HG03575 (cell line): ENCODE results near the gene EFCAB6.

Experiments
- ATAC-seq: cut with Tn5 transposase; IDR thresholded peaks from one replicate; pipeline ENCODE4 v1.9.1; 2021; ENCODE audit not compliant: unreplicated experiment, insufficient number of reproducible peaks, low FRiP score; ENCODE audit errors: extremely low read depth

EFCAB6 gene

DNA sequence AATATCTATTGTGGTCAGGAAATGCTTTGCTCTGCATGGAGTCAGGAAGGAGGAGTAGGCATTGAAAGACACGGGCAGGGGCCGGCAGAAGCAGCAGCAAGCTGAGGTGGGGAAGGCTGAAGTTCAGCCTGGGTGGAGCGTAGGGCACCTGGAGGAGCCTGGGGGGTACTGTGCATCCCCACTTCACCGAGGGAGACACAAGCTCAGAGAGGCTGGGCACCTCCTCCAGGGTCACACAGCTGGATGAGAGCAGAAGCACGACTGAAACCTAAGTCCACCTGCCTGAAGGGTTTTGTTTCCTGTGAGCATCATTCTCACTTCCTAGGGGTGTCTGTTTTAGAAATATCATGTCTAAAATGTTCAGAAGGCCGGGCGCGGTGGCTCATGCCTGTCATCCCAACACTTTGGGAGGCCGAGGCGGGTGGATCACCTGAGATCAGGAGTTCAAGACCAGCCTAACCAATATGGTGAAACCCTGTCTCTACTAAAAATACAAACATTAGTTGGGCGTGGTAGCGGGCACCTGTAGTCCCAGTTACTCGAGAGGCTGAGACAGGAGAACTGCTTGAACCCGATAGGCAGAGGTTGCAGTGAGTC, 262.0 kb downstream of the EFCAB6 start:
- ATAC-seq: no peak

DNA sequence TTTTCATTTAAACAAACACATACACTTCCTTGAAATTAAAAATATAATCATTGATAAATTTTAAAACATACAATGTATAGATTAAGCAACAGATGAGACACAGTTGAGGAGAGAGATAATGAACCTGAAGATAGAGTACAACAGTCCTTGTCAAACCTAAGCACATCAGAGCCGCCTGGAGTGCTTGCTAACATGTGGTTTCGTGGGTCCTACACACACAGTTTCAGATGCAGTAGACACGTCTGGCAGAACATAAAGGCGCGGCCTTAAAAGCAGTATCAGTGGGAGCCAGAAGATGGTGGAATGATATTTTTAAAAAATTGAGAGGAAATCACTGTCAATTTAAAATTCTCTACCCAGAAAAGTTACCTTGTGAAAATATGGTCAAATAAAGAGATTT, 265.9 kb downstream of the EFCAB6 start:
- no peak for ATAC-seq

DNA sequence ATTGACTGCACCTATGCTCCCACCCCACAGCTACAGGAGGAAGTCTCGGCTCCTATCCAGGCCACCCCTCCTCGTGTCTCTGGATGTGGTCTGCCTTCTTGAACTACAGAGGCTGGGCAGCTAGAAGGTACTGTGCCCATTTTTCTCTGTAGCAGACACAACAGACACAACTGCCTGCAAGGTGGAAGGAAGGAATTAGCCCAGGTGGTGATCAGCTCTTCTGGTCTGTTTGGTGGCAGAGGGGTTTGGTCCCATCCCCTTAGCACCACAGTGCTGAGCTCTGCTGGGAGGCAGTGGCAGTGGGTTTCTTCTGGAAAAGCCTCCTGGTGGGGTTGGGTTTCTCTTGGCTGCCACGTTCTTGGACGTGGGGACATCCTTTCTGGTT, 267.8 kb downstream of the EFCAB6 start:
- ATAC-seq: no peak

DNA sequence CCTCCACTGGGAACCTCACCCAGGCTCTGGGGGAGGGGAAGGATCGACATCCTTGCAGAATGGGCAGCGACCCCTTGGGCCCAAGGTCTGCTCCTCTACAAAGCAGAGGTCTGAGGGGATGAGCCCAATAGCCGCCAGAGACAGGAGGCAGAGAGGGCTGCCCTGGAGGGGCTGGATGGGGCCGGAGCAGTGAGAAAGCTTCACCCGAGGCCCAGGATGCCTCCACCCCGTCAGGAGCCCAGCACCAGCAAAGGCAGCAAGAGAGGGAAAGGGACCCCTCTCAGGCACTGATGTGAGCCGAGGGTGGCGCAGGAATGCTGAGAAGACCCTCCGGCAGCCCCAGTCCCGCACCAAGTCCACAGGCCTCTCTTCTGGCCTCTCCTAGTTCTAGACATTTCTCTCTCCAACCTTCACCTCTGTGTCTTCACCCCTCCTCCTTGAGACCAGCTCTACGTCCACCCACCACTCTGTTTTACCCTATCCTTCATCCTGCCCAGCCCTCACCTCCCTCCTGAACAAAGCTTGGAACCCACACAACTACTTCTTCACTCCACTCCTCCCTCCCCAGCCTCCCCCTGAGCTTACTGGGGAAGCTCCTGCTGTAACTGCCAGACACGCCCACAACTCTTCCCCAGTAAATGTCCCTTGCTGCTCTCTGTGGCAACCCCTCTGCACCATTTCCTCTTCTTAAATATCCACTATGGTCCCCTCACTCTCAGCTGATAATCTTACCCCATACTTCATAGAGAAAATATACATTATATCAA, 268.4 kb downstream of the EFCAB6 start:
- no peak for ATAC-seq

DNA sequence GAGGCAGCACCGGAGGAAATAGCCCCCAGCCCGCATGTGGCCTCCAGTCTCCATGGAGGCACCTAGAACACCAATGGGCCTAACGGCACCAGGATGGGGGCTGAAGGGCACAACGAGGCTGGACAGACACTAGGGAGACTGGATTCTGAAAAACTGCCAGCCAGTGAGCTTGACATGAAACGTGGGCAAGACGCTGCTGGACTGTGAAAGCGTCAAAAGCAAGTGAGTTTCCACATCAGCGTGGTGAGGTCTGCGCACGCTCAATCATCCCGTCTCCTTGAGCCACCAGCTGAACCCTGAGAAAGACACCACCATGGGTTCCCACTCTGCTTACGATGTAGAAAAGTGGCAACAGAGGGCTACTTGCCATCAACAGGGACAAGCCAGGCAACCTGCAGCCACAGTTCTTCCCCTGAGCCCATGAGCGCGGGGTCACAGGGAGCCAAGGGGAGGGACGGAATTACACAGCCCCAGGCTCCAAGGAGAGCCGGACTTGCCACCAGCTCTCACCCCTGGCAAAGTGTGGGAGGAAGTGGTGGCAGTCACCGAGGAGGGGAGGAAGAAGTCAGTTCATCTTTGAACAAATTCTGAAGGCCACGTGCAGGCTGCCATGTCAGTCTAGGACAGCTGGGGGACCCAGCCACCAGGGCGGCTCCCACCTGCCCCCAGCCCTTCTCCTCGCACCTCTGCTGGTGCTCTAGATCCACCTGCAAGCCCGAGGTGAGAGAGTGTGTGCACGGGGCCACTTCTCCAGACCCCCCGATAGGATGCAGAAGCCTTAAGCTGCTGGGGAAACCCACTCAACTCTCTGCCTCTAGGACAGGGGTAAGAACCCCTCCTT, 269.2 kb downstream of the EFCAB6 start:
- no peak for ATAC-seq

DNA sequence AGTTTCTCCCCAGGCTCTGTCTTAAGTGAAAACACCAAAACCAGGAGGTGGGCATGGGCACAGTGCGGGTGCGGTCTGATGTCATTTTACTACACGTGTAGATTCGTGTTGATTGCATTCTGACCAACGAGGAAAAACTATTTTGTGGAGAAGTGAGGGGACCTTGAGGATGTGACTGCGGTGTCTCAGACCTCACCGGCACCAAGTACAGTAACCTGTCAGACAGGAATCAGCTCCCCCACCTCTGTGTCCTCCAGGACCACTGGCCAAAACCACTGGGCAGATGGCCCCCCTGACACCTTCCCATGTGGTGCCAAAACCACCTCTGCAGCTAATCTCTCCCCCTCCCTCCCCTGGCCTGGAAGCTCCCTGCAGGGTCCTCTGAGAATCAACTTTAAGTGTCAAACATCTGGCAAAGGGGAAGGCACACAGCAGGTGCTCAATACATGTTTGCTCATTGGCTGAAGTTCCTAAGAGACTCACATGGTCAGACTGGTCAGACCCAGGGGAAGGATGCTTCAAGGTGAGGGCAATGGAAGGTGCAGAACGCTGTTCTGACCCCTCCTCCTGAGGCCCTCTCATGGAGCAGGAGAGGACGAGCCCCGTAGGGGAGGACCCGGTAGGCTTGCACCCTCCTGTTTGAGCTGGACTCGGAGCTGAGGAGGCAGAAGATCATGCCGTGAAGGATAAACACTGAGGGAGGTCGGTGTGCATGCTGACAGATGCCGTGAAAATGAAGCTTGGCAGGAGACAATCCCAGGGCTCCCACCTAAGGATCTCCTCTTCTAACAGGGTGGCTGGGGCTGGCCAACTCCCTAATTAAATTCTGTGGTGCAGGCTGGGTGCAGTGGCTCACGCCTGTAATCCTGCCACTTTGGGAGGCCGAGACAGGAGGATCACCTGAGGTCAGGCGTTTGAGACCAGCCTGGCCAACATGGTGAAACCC, 270.4 kb downstream of the EFCAB6 start:
- no peak for ATAC-seq

DNA sequence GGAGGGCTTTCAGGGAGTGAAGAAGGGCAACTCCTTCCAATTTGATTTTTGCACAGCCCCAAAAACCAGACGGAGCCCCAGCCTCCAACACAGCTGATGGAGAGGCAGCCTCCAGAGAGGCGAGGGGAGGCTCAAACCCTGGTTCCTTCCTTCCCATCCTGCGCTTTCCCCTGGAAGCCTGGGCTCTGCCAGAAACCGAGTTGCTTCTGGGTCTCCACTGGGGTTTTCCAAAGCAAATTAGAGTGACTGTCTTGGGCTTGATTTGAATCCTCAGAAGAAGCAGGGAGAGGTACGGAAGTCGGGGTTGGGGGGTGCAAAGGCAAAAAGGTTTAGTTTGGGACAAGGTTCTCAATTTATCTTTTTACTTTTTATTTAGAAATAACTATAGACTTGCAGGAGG, 271.1 kb downstream of the EFCAB6 start:
- no peak for ATAC-seq

DNA sequence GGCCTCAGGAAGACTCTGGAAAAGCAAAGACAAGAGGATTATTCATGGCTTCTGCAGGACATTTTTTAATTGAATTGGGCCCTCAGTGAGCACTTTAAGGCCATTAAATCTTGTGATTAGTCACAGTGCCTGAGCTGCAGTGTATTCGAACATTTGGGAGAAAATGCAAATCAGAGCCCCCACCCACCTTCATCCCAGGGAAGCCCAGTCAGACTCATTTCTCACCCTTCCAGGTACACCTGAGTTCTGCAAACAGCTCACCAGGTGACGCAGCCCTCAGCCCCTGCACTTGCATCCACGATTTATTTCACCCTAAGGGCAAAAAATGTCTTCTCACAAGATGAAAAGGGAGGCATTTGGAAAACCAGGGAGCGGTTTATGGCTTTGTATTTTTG, 271.6 kb downstream of the EFCAB6 start:
- no peak for ATAC-seq

DNA sequence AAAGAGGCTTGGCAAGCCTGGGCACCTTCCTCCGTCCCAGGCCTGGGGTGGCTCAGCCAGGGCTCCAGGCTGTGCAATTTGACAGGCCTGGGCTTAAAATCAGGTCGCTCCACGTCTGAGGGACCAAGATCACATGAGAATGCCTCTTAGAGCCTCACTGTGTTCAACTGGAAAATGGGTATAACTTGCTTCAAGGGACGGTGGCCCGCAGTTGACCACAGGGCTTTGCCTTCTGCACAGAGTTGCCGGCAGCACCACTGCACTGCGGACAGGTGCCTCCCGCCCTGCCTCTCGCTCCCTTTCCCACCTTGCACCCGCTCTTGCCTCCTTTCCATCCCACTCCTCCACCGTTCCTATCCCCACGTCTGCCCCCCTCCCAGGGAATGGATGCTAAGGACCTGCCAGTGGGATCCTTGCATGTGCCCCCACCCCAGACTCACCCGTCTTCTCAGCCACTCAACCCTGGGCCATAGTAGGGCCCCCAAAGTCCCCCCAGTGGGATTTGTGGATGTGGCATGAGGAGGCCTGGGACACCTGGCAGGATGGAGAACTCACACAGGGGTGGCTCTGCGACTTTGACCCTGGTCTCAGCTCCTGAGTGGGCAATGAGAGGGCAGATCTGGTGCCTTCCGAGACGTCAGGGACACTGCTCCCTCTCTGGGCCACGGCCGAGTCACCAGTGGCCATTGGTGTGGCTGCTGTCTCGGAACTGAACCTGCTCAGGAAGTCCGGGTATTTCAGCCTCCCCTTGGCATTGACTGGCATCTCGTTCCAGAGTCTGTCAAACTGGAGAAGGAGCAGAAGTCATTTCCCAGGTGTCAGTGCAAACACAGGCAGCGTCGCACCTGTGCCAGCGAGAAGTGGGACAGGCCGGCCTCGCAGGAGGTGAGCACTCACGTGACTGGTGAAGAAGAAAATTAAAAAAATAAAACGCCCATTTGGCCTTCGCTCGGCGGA, 272.3 kb downstream of the EFCAB6 start:
- no peak for ATAC-seq

DNA sequence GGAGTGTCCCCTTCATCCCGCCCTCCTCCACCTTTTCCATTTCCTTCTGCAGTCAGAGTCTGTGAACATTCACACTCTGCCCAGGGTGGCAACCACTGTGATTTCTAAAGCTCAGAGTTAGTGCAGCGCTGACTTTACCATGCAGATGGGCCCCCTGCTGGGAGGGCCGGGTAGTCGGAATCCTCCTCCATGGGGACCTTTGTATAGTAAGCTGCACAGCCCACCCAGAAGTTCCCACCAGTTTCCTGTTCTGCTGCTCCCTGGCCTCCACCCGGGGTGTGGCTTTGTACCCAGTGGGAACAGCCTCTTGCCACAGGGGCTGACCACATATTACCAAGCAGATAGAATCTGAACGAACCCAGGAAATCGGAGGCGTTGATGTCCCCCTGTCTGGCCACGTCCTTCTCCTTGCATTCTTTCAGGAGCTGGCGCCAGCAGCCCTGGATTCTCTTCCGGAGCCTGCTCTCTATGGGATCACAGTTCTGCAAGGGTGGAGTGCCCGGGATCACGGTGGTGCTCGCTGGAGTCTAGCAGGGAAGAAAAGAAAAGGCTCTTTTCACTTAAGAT, 275.0 kb downstream of the EFCAB6 start:
- no peak for ATAC-seq

DNA sequence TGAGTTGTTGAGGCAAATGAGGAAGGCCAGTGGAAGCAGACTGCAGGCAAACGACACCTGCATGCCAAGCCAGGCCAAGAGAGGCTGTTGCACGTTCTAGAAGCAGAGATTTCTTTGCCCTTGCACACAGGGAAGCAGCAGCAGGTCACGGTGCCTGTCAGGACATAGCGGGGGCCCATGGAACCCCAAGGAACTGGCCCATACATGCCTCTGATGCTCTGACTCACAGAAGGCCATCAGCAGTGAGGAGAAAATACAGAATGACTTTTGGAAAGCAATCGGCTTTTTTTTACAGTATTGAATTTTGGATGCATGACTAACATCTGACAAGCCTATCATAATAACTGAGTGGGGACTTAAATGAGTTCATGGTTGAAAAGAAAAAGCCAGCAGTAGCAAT, 276.4 kb downstream of the EFCAB6 start:
- no peak for ATAC-seq

DNA sequence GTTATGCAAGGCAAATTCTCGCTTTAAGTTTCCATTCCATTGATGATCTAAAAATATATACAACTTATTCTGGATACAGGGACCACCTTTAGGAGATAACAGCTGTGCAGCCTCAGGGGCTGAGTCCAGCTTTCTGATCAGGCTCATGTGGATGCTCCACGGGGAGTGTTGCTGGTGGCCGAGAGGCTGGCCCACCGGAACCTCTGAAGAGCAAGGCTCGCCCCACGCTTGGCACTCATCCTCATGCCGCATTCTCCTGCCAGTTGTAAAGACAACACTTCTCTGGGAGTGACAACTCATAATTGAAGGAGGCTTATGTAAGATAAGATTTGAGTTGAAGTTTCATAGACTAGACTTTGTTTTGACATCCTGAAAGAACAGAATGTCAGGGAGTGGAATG, 276.8 kb downstream of the EFCAB6 start:
- no peak for ATAC-seq

DNA sequence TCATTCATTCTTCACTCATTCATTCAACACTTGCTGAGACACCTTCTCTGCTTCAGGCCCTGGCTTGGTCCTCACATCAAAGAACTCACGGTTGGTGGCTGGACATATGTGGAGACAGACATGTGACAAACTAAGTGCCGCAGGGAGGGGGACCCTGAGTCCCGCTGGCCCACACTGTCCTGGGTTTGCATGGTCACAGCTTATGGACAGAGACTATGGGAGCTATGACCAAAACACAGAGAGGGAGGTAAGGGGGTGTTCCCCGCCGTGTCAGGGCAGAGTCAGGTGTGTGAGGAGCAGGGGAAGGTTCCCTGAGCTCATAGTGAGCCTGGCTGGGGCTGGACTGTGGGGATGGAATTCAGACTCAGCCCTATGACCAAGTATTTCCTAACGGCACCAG, 277.2 kb downstream of the EFCAB6 start:
- no peak for ATAC-seq

DNA sequence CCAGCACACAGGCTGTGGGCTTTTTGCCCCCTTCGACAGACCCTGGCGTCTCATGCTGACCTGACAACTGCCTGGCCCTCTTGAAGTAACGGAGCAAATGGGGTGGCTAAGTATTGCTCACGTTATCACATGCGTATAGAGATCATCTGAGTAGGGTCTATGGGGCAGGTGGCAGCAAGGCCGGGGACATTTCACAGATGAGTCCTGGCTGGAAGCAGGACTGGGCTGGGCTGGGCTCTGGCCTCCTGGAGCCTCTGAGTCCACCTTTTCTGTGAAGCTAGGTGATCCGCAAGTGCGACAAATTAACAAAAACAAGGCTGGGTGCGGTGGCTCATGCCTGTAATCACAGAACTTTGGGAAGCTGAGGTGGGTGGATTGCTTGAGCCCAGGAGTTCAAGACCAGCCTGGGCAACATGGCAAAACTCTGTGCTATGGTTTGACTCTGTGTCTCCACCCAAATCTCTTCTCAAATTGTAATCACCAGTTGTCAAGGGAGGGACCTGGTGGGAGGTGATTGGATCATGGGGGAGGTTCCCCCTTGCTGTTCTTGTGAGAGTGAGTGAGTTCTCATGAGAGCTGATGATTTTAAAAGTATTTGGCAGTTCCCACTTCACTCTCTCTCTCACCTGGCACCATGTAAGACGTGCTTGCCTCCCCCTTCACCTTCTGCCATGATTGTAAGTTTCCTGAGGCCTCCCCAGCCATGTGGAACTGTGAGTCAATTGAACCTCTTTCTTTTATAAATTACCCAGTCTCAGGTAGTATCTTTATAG, 278.3 kb downstream of the EFCAB6 start:
- ATAC-seq: no peak

DNA sequence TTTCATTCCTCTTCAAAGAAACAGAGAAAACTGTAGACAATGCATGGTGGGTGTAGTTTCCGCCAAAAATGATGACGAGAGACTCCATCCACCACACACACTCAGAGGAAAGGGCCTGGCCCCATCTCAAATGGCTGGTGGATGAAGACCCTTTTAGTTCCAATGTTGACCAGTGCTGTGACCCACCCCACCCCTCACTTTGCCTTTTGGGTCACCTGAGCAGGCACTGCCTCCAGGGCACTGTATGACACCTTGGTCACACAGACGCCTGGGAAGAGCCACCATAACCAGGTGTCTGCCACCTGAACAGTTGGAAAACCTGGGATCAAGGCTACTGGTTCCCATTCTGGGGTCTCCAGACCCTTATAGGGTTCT, 279.0 kb downstream of the EFCAB6 start:
- no peak for ATAC-seq

DNA sequence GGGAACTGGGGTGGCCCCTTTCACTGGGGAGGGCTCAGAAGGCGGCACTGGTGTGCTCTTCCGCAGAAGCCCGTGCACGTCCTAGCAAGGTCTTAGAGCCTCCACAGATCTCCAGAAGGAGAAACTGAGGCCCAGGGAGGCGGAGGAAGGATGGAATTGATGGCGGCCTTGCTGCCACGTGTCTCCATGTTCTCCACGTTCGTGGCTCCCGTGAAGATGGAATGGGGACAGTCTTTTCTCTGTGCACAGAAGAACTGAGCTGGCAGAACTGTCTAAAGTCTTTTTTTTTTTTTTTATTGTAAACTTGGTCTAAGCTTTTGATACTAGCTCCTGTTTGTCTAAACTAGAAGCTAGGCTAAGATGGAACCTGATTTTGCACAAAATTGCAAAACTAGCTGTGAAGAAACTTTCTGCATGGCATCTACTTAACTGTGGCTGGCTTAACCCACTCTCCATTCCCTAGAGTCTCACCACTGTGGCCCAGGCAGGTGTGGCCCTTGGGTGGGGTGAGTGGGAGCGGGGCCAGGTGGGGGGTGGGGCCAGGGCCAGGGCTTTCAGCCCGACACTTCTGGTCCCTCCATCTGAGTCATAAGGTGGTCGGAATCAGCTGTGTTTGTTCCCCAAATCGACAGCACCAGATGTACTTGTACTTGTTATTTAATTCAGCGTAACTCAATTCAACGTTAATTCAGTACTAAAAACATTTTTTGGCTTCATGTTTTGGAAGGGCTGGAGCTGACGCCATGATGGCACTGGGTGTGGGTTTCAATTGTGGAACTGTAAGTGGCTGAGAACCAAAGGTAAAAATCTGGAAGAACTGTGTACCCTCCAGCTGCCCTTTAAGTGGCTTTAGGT, 279.6 kb downstream of the EFCAB6 start:
- ATAC-seq: no peak
